K562 (cell line): ENCODE measurements around the gene MDM1. TPM values are rescaled to one million over a fixed set of nuclear protein-coding genes. Genes with fewer than 3 reads are reported as not detected.

Source experiments
- ELF2 ChIP-seq: fragments of 250-450 bp; sonication (Bioruptor Pico); IDR thresholded peaks from 2 replicates; pipeline ENCODE4 v1.5.0; 2021; ENCODE audit warnings: mild to moderate bottlenecking
- ETS1 ChIP-seq: conservative IDR thresholded peaks from 2 replicates; pipeline ENCODE4 v1.6.1; 2011; ENCODE audit warnings: low read depth, mild to moderate bottlenecking, low read length; ENCODE audit not compliant: control insufficient read depth
- GATA2 ChIP-seq: sonication (generic); formaldehyde crosslinking; IDR thresholded peaks from 2 replicates; pipeline ENCODE4 v1.4.0; 2020; ENCODE audit warnings: mild to moderate bottlenecking, missing genetic modification reagents
- HDAC2 ChIP-seq: fragments of 450-650 bp; IDR thresholded peaks from 2 replicates; pipeline ENCODE4 v1.6.1; 2016; ENCODE audit warnings: mild to moderate bottlenecking
- MTA1 ChIP-seq: fragments of 450-650 bp; IDR thresholded peaks from 2 replicates; pipeline ENCODE4 v1.6.1; 2017; ENCODE audit warnings: borderline replicate concordance
- MYC ChIP-seq, 2 experiments: fragments of 250-450 bp in 1 of 2; sonication (Bioruptor Pico) in 1 of 2; IDR thresholded peaks; 2 replicates each; pipeline versions ENCODE4 v1.5.1 to v1.6.1; 2012 to 2021; ENCODE audit warnings: low read depth in 2 of 2, borderline replicate concordance in 1 of 2, improper control_type of control experiment in 1 of 2, low read length in 1 of 2, mild to moderate bottlenecking in 1 of 2, moderate library complexity in 1 of 2
- NFXL1 ChIP-seq: fragments of 450-650 bp; formaldehyde crosslinking; IDR thresholded peaks from 2 replicates; pipeline ENCODE4 v1.4.0; 2021; ENCODE audit warnings: mild to moderate bottlenecking
- POLR2AphosphoS5 ChIP-seq: IDR thresholded peaks from 2 replicates; pipeline ENCODE4 v1.6.1; 2011; ENCODE audit warnings: mild to moderate bottlenecking, low read depth, low read length, moderate library complexity; ENCODE audit not compliant: control insufficient read depth, insufficient read depth
- RREB1 ChIP-seq: fragments of 250-450 bp; sonication (Bioruptor Pico); IDR thresholded peaks from 2 replicates; pipeline ENCODE4 v1.4.0; 2020
- SNRNP70 ChIP-seq: fragments of 200-400 bp; formaldehyde crosslinking; optimal IDR thresholded peaks from 2 replicates; pipeline ENCODE3; 2017; ENCODE audit warnings: low read depth, low read length
- SRSF3 ChIP-seq: fragments of 200-400 bp; formaldehyde crosslinking; IDR thresholded peaks from 2 replicates; pipeline ENCODE4 v1.6.1; 2016; ENCODE audit warnings: mild to moderate bottlenecking, low read length, moderate library complexity; ENCODE audit not compliant: insufficient read depth
- TEAD2 ChIP-seq: fragments of 450-650 bp; IDR thresholded peaks from 2 replicates; pipeline ENCODE4 v1.6.1; 2016; ENCODE audit warnings: missing genetic modification characterization, control low read depth, missing compliant biosample characterization
- VEZF1 ChIP-seq: fragments of 200-800 bp; sonication (Bioruptor generic); IDR thresholded peaks from 2 replicates; pipeline ENCODE4 v1.6.1; 2017; ENCODE audit warnings: missing genetic modification characterization, missing compliant biosample characterization
- ZBTB1 ChIP-seq: sonication (generic); formaldehyde crosslinking; IDR thresholded peaks from 2 replicates; pipeline ENCODE4 v1.8.1; 2023; ENCODE audit warnings: missing genetic modification reagents, low read depth, mild to moderate bottlenecking, borderline replicate concordance
- ZNF175 ChIP-seq: fragments of 200-800 bp; sonication (Bioruptor generic); IDR thresholded peaks from 2 replicates; pipeline ENCODE4 v1.6.1; 2016; ENCODE audit warnings: low read depth, mild to moderate bottlenecking, missing genetic modification characterization, missing compliant biosample characterization
- ZNF280A ChIP-seq: fragments of 450-650 bp; IDR thresholded peaks from 2 replicates; pipeline ENCODE4 v1.6.1; 2018; ENCODE audit warnings: mild to moderate bottlenecking, low read depth; ENCODE audit not compliant: partially characterized antibody
- ZNF354B ChIP-seq: fragments of 250-450 bp; sonication (Bioruptor Pico); IDR thresholded peaks from 2 replicates; pipeline ENCODE4 v1.4.0; 2020
- ZNF436 ChIP-seq: fragments of 250-450, 450-650 bp; sonication (Bioruptor Pico); formaldehyde crosslinking; IDR thresholded peaks from 2 replicates; pipeline ENCODE4 v1.7.0; 2020; ENCODE audit warnings: mild to moderate bottlenecking
- ZNF586 ChIP-seq: fragments of 450-650 bp; formaldehyde crosslinking; conservative IDR thresholded peaks from 2 replicates; pipeline ENCODE4 v1.4.0; 2020; ENCODE audit warnings: mild to moderate bottlenecking, moderate library complexity
- polyA plus RNA-seq, 8 experiments: library from polyadenylated mRNA; depleted of rRNA in 4 of 8; stranded (reverse) in 5 of 8; unstranded in 3 of 8; fragments of >200 nt; fragmentation: Nextera tagmentation in 2 of 8; fragmentation: Illumina TruSeq in 1 of 8; extraction: Ambion mirVana in 2 of 8; extraction: Trizol in 1 of 8; gene quantifications; 2 replicates each; pipeline versions ENCODE4 v1.2.1 to v1.2.3, GENCODE V29; 2011 to 2014; ENCODE audit warnings: inconsistent platforms in 1 of 8, missing spikeins in 1 of 8
- total RNA-seq, 7 experiments: library from RNA; depleted of rRNA in 6 of 7; stranded (reverse); fragments of >200 nt in 6 of 7; fragmentation: Illumina TruSeq in 2 of 7; extraction: Trizol in 2 of 7; gene quantifications; 2 replicates each; pipeline versions ENCODE4 v1.2.1 to v1.2.3, GENCODE V29; 2011 to 2021; ENCODE audit warnings: low replicate concordance in 1 of 7

Gene MDM1
- total and polyA plus RNA-seq, 9 of the 15 experiments (the other 6 are each of a cell fraction or from before 2014, with no cell fraction given): 7.5 to 16.8 (median 13.1) TPM

- TF ChIP-seq ZNF436 (CRISPR knock-in tag): no peak
- no peak for TF ChIP-seq SNRNP70
- TF ChIP-seq ZNF354B (CRISPR knock-in tag): peak; percentile 73; the same call in 1 of the 2 replicates
- TF ChIP-seq HDAC2: no peak
- TF ChIP-seq NFXL1 (CRISPR knock-in tag): peak; percentile 86; the same call in 1 of the 2 replicates
- TF ChIP-seq VEZF1 (CRISPR knock-in tag): peak; percentile 44
- peak; percentile 83 for TF ChIP-seq ZNF586 (CRISPR knock-in tag)
- no peak for TF ChIP-seq POLR2AphosphoS5
- TF ChIP-seq ZNF280A: no peak
- TF ChIP-seq TEAD2 (tag): peak; percentile 77
- TF ChIP-seq RREB1: peak; percentile 98
- no peak for TF ChIP-seq GATA2 (CRISPR knock-in tag)
- TF ChIP-seq MTA1: no peak
- peak; percentile 97 for TF ChIP-seq ZNF175
- no peak for TF ChIP-seq SRSF3
- peak; percentile 45; the same call in 1 of the 2 replicates for TF ChIP-seq ELF2
- TF ChIP-seq MYC (IDR thresholded peaks at IDR 0.05; ENCODE audit: low read depth, low read length): no peak
- TF ChIP-seq MYC (CRISPR knock-in tag; IDR thresholded peaks at IDR 0.05; ENCODE audit: borderline replicate concordance, low read depth): peak; percentile 72; the same call in 1 of the 2 replicates
- no peak for TF ChIP-seq ZBTB1 (CRISPR knock-in tag)
- no peak for TF ChIP-seq ETS1
Observed at GRCh38 chr12:68352067-68352466, 19.9 kb upstream of the MDM1 start (continued).
